Gastroesophageal sphincter (tissue), 3 donors: Measurements from ENCODE around the gene UGT1A3.

Experiments used
- POLR2A ChIP-seq, 2 donors: fragments of 450-650 bp; IDR thresholded peaks; one replicate each; pipeline ENCODE4 v1.6.1; 2017; ENCODE audit warnings: antibody characterized with exemption in 2 of 2, mild to moderate bottlenecking in 2 of 2, moderate library complexity in 1 of 2
- POLR2AphosphoS5 ChIP-seq: sonication (generic); formaldehyde crosslinking; IDR thresholded peaks from one replicate; pipeline ENCODE4 v1.6.1; 2017; ENCODE audit warnings: antibody characterized with exemption
- TF ChIP-seq, protein P1 (sequence below), 4 experiments: fragments of 200-600 bp in 2 of 4; fragments of 450-650 bp in 2 of 4; sonication (generic) in 1 of 4; IDR thresholded peaks; one replicate each; pipeline ENCODE4 v1.5.1; 2017 to 2019; ENCODE audit warnings: antibody characterized with exemption in 4 of 4, mild to moderate bottlenecking in 2 of 4, moderate library complexity in 2 of 4

DNA sequence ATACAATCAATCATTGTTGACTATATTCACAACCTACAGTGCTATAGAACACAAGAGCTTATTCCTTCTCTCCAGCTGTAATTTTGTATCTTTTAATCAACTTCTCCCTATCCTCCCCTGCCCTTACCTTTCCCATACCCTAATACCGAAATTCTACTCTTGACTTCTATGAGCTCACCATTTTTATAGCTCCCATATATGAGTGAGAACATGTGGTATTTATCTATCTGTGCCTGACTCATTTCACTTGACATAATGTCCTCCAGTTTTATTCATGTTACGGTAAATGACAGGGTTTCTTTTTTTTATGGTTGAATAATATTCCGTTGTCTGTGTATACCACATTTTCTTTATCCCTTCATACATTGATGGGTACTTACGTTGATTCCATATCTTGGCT lies 51.9 kb downstream of the UGT1A3 start:
- TF ChIP-seq POLR2AphosphoS5: no peak
- no peak for TF ChIP-seq POLR2A (IDR thresholded peaks at IDR 0.05)
- TF ChIP-seq, protein P1, sequence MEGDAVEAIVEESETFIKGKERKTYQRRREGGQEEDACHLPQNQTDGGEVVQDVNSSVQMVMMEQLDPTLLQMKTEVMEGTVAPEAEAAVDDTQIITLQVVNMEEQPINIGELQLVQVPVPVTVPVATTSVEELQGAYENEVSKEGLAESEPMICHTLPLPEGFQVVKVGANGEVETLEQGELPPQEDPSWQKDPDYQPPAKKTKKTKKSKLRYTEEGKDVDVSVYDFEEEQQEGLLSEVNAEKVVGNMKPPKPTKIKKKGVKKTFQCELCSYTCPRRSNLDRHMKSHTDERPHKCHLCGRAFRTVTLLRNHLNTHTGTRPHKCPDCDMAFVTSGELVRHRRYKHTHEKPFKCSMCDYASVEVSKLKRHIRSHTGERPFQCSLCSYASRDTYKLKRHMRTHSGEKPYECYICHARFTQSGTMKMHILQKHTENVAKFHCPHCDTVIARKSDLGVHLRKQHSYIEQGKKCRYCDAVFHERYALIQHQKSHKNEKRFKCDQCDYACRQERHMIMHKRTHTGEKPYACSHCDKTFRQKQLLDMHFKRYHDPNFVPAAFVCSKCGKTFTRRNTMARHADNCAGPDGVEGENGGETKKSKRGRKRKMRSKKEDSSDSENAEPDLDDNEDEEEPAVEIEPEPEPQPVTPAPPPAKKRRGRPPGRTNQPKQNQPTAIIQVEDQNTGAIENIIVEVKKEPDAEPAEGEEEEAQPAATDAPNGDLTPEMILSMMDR (IDR thresholded peaks at IDR 0.05): no peak
